GM21723 (cell line): ENCODE data around the gene TMCO1.
A peak's percentile ranks its signal among the peaks of the same experiment; 100 is the strongest.
"Not testable (repeated sequence)": the region's sequence is repeated elsewhere in the genome, so short reads cannot be mapped to it uniquely, and the experiment has no call there.

Source experiments
- ATAC-seq: cut with Tn5 transposase; IDR thresholded peaks from one replicate; pipeline ENCODE4 v1.9.1; 2021; ENCODE audit warnings: mild to moderate bottlenecking, moderate library complexity; ENCODE audit not compliant: unreplicated experiment

The TMCO1 gene

GRCh38 chr1:165747632-165748447 lies 20.8 kb downstream of the TMCO1 start:
- ATAC-seq = no peak

GRCh38 chr1:165744913-165745312 lies 23.8 kb downstream of the TMCO1 start:
- not testable (repeated sequence) for ATAC-seq

GRCh38 chr1:165742194-165742593 lies 26.5 kb downstream of the TMCO1 start:
- ATAC-seq = no peak

- ATAC-seq = peak; percentile 96
These were observed 29.9 kb downstream of the TMCO1 start for GRCh38 chr1:165738794-165739193.

- ATAC-seq = no peak
These were observed 31.5 kb downstream of the TMCO1 start for GRCh38 chr1:165737196-165737595.

GRCh38 chr1:165734906-165735305 lies 33.8 kb downstream of the TMCO1 start:
- no peak for ATAC-seq

- no peak for ATAC-seq
These were observed 41.8 kb downstream of the TMCO1 start for GRCh38 chr1:165726841-165727240.

- no peak for ATAC-seq
These were observed 42.5 kb downstream of the TMCO1 start for GRCh38 chr1:165726169-165726568.

- ATAC-seq = peak; percentile 80
These were observed 50.7 kb downstream of the TMCO1 start for GRCh38 chr1:165717918-165718515.

GRCh38 chr1:165716265-165717051 lies 52.2 kb downstream of the TMCO1 start:
- ATAC-seq = not testable (repeated sequence)

GRCh38 chr1:165712764-165713163 lies 55.9 kb downstream of the TMCO1 start:
- ATAC-seq = no peak

- no peak for ATAC-seq
These were observed 60.5 kb downstream of the TMCO1 start for GRCh38 chr1:165707984-165708706.

GRCh38 chr1:165703648-165704047 lies 65.0 kb downstream of the TMCO1 start:
- no peak for ATAC-seq

- not testable (repeated sequence) for ATAC-seq
These were observed 66.7 kb downstream of the TMCO1 start for GRCh38 chr1:165701922-165702321.

GRCh38 chr1:165699577-165699976 lies 69.1 kb downstream of the TMCO1 start:
- no peak for ATAC-seq

- ATAC-seq = no peak
These were observed 70.0 kb downstream of the TMCO1 start for GRCh38 chr1:165698761-165699052.

- ATAC-seq = peak; percentile 95
These were observed 70.5 kb downstream of the TMCO1 start, which contains the start of gene ALDH9A1 for GRCh38 chr1:165697881-165698760. Gene ALDH9A1 (minus strand): TSS chr1:165698562. CDS start chr1:165698558, 4 bp downstream.

- no peak for ATAC-seq
These were observed 71.2 kb downstream of the TMCO1 start for GRCh38 chr1:165697491-165697880.

- no peak for ATAC-seq
These were observed 72.0 kb downstream of the TMCO1 start for GRCh38 chr1:165696625-165697100.

GRCh38 chr1:165695031-165695430 lies 73.6 kb downstream of the TMCO1 start:
- no peak for ATAC-seq
